Transverse colon (tissue), 4 donors: Measurements from ENCODE around the gene SECISBP2. TPM values are rescaled to one million over a fixed set of nuclear protein-coding genes. Genes with fewer than 3 reads are reported as not detected.
A peak's percentile ranks its signal among the peaks of the same experiment; 100 is the strongest.

Experiments
- DNase-seq: peaks from one replicate; pipeline ENCODE4 v3.0.0-alpha.2; 2019
- H3K27ac ChIP-seq, 4 donors: fragments of 200-600 bp; sonication (generic); 2 replicates each; pipeline ENCODE4 v1.5.1; 2016 to 2018; ENCODE audit warnings: inconsistent platforms in 4 of 4
- H3K27me3 ChIP-seq: fragments of 200-600 bp; sonication (generic); 2 replicates; pipeline ENCODE4 v1.5.1; 2017; ENCODE audit warnings: inconsistent platforms
- H3K36me3 ChIP-seq, 4 donors: fragments of 200-600 bp; sonication (generic); 2 replicates each; pipeline ENCODE4 v1.5.1; 2017 to 2019; ENCODE audit warnings: inconsistent platforms in 4 of 4
- H3K4me1 ChIP-seq, 4 donors: fragments of 200-600 bp; sonication (generic); 2 replicates each; pipeline ENCODE4 v1.5.1; 2017 to 2020; ENCODE audit warnings: inconsistent platforms in 4 of 4
- H3K4me3 ChIP-seq, 4 donors: fragments of 200-600 bp; sonication (generic); 1 replicate in 1 of 4; 2 replicates in 3 of 4; pipeline versions ENCODE4 v1.5.1 to v1.6.1; 2017 to 2019; ENCODE audit warnings: inconsistent platforms in 4 of 4
- H3K9me3 ChIP-seq, 2 donors: fragments of 200-600 bp; sonication (generic); 2 replicates each; pipeline ENCODE4 v1.5.1; 2017 to 2019; ENCODE audit warnings: inconsistent platforms in 2 of 2
- EP300 ChIP-seq: sonication (generic); formaldehyde crosslinking; IDR thresholded peaks from one replicate; pipeline ENCODE4 v1.6.1; 2017; ENCODE audit warnings: antibody characterized with exemption, low read depth
- POLR2A ChIP-seq: fragments of 450-650 bp; IDR thresholded peaks from one replicate; pipeline ENCODE4 v1.6.1; 2016; ENCODE audit warnings: antibody characterized with exemption, mild to moderate bottlenecking, moderate library complexity
- POLR2AphosphoS5 ChIP-seq, 3 donors: sonication (generic); formaldehyde crosslinking; IDR thresholded peaks; one replicate each; pipeline ENCODE4 v1.6.1; 2016; ENCODE audit warnings: antibody characterized with exemption in 3 of 3
- WGBS, 2 donors: methylation state at CpG; one replicate each; pipeline ENCODE4 v1.1.5; 2018; ENCODE audit warnings: low coverage in 1 of 2; 5-methylcytosine and 5-hydroxymethylcytosine counted together
- in situ Hi-C, 4 donors: fragments of 200-750 bp; cut with MboI; loops; one replicate each; pipeline versions ENCODE4 v1.15.0 to v1.15.1; 2017; ENCODE audit warnings: low sequenced_read_pairs in 3 of 4, low pct_ligation_motif_present in 1 of 4, low pct_unique_long_range_greater_than_20kb in 1 of 4
- intact Hi-C: fragments of 100-400 bp; cut with DNase I; formaldehyde crosslinking; loops from one replicate; pipeline ENCODE4 v1.15.1; 2023; ENCODE audit warnings: low total_unique reads
- total RNA-seq, 4 donors: library from RNA; depleted of rRNA; stranded (reverse); fragments of >200 nt; gene quantifications; one replicate each; pipeline ENCODE4 v1.1.0, GENCODE V29; 2016
- TF ChIP-seq, protein P1 (sequence below), 5 experiments: fragments of 200-600 bp in 3 of 5; fragments of 450-650 bp in 2 of 5; sonication (generic) in 3 of 5; IDR thresholded peaks; 1 replicate in 2 of 5; 2 replicates in 3 of 5; pipeline ENCODE4 v1.5.1; 2016 to 2017; ENCODE audit warnings: antibody characterized with exemption in 5 of 5, inconsistent platforms in 3 of 5, mild to moderate bottlenecking in 2 of 5, moderate library complexity in 1 of 5

Gene SECISBP2
- total RNA-seq, 4 donors from 2014 or later = 46.8 to 127 (median 69.6) TPM

DNA sequence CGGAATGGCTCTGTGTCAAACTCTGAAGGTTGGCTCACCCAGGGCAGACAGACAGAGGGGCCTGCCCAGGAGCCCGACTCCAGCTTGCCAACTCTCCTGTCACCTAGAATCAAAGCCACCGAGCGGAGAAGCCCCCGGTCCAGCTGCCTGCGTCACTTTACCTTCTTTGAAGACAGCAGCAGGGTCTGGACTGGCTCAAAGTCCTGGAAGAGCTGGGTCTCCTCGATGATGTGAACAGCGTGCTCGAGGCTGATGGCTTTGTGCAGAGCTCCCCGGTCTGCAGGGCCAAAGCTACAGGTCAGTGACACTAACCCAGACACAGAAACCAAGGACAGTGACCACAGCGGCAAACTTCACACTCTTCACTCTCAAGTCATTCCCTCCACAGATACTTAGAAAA is 67.9 kb downstream of the SECISBP2 start:
- Histone ChIP-seq H3K4me3 (no peak overlapping the region), H3K4me1 (peaks cover 0 to 6% (median 0%) of the 10 kb centered on the region in 4 donors), H3K27me3 (no peaks in the 10 kb centered on the region), H3K9me3 (no peaks in the 10 kb centered on the region), H3K36me3 (peaks cover 0 to 3% (median 0%) of the 10 kb centered on the region in 4 donors), H3K27ac (no peak overlapping the region)
- TF ChIP-seq, protein P1, sequence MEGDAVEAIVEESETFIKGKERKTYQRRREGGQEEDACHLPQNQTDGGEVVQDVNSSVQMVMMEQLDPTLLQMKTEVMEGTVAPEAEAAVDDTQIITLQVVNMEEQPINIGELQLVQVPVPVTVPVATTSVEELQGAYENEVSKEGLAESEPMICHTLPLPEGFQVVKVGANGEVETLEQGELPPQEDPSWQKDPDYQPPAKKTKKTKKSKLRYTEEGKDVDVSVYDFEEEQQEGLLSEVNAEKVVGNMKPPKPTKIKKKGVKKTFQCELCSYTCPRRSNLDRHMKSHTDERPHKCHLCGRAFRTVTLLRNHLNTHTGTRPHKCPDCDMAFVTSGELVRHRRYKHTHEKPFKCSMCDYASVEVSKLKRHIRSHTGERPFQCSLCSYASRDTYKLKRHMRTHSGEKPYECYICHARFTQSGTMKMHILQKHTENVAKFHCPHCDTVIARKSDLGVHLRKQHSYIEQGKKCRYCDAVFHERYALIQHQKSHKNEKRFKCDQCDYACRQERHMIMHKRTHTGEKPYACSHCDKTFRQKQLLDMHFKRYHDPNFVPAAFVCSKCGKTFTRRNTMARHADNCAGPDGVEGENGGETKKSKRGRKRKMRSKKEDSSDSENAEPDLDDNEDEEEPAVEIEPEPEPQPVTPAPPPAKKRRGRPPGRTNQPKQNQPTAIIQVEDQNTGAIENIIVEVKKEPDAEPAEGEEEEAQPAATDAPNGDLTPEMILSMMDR (IDR thresholded peaks at IDR 0.05) = no peak
- TF ChIP-seq POLR2A (no peak), POLR2AphosphoS5 (IDR thresholded peaks at IDR 0.05) (no peak), EP300 (no peak)
- 93 to 100% methylated on average over 1 to 11 of the region's 11 CpGs for WGBS, 2 donors
- DNase-seq = no peak
- intact Hi-C loops (no loop called here), in situ Hi-C loops (no loop called here)

DNA sequence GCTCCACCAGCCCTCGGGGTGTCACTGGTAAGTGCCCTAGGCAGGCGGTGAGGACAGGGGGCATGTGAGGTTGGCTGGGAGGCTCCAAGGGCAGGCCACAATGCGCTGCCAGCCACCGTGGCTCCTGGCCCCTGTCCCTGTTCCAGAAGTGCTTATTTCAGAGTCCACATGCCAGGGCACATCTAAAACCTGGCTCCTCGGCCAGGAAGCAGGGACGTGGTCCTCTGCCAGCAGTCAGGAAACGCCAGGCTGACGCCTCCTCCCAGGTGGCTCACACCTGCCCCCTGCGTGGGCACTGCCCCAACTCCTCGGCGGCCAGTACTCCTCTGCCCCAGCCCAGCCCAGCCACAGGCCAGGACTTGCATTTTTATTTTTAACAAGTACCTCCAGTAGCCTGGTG is 68.5 kb downstream of the SECISBP2 start:
- WGBS, 2 donors = 88 to 100% methylated on average over 2 to 9 of the region's 11 CpGs
- H3K36me3 ChIP-seq = peaks cover 0 to 3% (median 0%) of the 10 kb centered on the region in 4 donors
- DNase-seq = no peak
- no peak overlapping the region for H3K27ac ChIP-seq
- in situ Hi-C loops (no loop called here), intact Hi-C loops (no loop called here)
- H3K9me3 ChIP-seq = no peaks in the 10 kb centered on the region
- no peaks in the 10 kb centered on the region for H3K27me3 ChIP-seq
- no peak for TF ChIP-seq POLR2A
- TF ChIP-seq, protein P1 (IDR thresholded peaks at IDR 0.05) = no peak
- no peak for TF ChIP-seq EP300
- no peak for TF ChIP-seq POLR2AphosphoS5 (IDR thresholded peaks at IDR 0.05)
- no peak overlapping the region for H3K4me3 ChIP-seq
- peaks cover 0 to 6% (median 0%) of the 10 kb centered on the region in 4 donors for H3K4me1 ChIP-seq

DNA sequence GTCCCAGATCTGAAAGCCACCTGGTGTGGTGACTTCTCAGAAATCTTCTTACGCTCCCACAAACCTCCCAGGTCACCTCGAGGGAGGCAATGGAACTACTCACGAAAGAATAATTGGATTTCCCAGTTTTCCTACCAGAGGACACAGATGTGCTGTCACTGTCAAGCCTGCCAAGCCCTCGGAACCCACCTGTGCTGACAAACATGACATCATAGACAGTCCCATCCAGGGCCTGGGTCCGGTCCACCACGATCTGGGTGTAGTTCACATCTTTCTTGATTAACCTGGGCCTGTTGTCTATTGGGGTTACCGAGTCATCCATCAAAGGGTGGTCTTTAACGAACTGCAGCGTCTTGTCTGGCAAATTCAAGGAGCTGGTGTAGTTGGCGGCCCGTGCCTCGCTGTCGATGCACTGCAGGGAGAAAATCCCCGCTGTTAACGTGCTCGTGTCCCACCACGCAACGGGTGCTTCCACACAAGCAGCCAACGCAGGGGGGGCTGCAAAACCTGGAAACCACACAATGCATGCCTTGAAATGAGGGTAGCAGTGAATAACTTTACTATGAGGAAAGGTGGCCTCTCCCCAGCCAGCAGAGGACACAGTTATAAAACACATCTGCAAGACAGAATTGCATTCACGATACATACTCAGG is 69.0 kb downstream of the SECISBP2 start:
- Histone ChIP-seq H3K36me3 (peaks cover 0 to 3% (median 0%) of the 10 kb centered on the region in 4 donors), H3K27me3 (no peaks in the 10 kb centered on the region), H3K9me3 (no peaks in the 10 kb centered on the region), H3K27ac (peak overlapping the region in 3 of 4 donors; percentile 19 to 79 (median 61)), H3K4me1 (peaks cover 0 to 6% (median 0%) of the 10 kb centered on the region in 4 donors), H3K4me3 (no peak overlapping the region)
- in situ Hi-C loops (no loop called here), intact Hi-C loops (no loop called here)
- no peak for DNase-seq
- 95 to 100% methylated on average over 9 to 20 of the region's 20 CpGs for WGBS, 2 donors
- no peak for TF ChIP-seq EP300
- TF ChIP-seq POLR2A = no peak
- TF ChIP-seq, protein P1 (IDR thresholded peaks at IDR 0.05) = no peak
- TF ChIP-seq POLR2AphosphoS5 (IDR thresholded peaks at IDR 0.05) = no peak

DNA sequence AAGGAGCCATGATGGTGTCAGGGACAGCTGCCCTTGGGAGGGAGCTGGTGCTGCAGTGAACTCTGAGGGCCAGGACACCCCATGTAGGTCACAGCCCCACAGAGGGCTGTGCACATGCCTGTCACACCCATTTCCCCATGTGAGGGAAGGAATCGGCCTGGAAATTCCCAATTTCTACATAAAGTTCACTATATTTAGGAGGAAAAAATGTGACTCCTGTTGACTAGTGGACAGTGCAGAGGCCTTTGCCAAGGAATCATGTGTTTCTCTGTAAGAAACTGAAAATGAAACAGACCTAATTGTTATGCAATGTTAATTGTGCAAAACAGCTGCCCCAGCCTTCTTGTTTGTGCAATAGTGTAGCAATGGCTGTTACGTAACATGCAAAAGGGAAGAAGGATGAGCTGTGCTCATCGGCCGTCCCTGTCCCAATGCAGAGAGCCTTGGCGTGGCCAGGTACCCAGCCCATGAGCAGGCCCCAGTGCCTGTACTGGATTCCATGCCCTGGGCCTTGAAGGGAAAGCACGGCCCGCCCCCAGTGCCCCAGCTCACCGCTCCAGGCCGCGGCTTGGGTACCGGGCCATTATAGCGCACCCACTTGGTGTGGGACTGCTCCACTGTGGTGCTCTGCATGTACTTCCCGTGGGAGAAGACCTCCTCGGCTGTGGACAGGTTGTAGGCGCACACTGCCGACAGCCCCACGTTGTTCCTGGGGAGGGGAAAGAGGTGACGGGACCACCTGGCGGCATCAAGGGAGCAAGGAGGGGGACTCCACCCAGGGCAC is 70.0 kb downstream of the SECISBP2 start:
- intact Hi-C loops = no loop called here
- H3K4me1 ChIP-seq = peaks cover 0 to 6% (median 0%) of the 10 kb centered on the region in 4 donors
- H3K9me3 ChIP-seq = no peaks in the 10 kb centered on the region
- peaks cover 0 to 3% (median 1%) of the 10 kb centered on the region in 4 donors for H3K36me3 ChIP-seq
- in situ Hi-C loops = no loop called here
- peak overlapping the region; percentile 54 to 79 (median 60) for H3K27ac ChIP-seq
- DNase-seq = peak; percentile 37
- WGBS, 2 donors = 82 to 83% methylated on average over 1 to 19 of the region's 19 CpGs
- H3K27me3 ChIP-seq = no peaks in the 10 kb centered on the region
- TF ChIP-seq POLR2A (no peak), EP300 (peak; percentile 37), POLR2AphosphoS5 (IDR thresholded peaks at IDR 0.05) (peak; percentile 75 to 91 (median 83))
- TF ChIP-seq, protein P1 (IDR thresholded peaks at IDR 0.05) = no peak
- no peak overlapping the region for H3K4me3 ChIP-seq
